ENCODE results near the gene FGF12.

DNA sequence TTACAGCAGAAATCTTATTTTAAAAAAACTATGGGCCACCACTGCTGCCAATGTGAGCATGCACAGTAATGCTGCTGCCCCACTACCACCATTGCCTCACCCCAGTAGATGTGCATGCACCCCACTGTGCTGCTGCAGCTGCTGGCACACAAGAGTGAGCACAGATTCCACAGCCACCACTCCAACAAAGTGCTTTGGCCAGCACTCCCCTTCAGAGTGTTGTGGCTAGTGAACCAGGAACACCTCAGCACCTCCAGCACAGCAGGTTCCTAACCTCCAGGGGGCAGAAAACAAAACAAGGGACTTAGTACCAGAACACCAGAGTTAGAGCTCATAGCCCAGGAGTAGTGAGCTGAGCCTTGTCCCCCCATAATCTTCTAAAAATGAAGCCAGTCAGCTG, 636.8 kb downstream of the FGF12 start:
- TF ChIP-seq, protein P1, sequence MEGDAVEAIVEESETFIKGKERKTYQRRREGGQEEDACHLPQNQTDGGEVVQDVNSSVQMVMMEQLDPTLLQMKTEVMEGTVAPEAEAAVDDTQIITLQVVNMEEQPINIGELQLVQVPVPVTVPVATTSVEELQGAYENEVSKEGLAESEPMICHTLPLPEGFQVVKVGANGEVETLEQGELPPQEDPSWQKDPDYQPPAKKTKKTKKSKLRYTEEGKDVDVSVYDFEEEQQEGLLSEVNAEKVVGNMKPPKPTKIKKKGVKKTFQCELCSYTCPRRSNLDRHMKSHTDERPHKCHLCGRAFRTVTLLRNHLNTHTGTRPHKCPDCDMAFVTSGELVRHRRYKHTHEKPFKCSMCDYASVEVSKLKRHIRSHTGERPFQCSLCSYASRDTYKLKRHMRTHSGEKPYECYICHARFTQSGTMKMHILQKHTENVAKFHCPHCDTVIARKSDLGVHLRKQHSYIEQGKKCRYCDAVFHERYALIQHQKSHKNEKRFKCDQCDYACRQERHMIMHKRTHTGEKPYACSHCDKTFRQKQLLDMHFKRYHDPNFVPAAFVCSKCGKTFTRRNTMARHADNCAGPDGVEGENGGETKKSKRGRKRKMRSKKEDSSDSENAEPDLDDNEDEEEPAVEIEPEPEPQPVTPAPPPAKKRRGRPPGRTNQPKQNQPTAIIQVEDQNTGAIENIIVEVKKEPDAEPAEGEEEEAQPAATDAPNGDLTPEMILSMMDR (conservative IDR thresholded peaks at IDR 0.05 in 1 of 2, IDR thresholded peaks at IDR 0.05 in 1 of 2; ENCODE audit: low read depth in 1 of 2, low read length in 2 of 2) = no peak
- TF ChIP-seq EZH2 (IDR thresholded peaks at IDR 0.05; ENCODE audit: low read length, missing control alignments) = no peak
